NCI-H128 (cell line): Measurements from ENCODE around the gene FIBCD1.

Source experiments
- DNase-seq: peaks from one replicate; lab custom pipeline; 2025; ENCODE audit not compliant: unreplicated experiment; lab: John Stamatoyannopoulos, UW

Gene FIBCD1

DNA sequence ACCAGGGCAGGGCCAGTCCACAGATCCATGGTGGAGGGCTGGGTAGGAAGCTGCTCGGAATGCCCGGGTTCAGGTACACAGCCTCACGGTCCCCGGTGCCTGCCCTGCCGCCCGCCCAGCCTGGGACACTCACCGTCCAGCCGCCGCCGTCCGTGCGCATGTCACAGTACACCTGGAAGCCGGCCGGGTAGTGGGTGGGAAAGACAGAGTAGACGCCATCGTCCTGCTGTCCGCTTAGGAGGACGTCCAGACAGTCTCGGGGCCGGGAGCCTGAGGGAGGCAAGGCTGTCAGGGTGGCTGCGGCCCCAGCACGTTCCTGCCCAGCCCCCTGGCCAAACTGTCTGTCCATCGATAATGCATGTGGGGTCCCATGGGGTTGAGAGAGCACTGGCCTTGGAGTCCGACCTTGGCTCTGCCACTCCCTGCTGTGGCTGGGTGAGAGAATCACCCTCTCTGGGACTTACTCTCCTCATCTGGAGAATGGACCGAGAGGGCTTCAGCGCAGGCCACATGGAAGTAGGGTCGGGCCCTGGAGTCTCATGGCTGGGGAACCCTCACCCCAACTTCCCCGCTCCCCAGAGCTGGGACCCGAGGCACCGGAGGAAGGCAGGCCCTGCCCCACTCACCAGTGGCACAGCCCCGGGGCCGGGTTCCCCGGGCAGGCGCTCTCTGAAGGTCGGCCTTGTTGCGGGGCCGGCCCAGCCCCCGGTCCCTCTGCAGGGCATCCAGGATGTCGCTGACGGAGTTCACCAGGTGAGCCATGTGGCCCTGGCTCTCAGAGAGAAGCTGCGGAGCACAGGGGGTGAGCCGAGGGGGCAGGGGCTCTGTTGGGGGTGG, 15.2 kb downstream of the FIBCD1 start:
- no peak for DNase-seq

DNA sequence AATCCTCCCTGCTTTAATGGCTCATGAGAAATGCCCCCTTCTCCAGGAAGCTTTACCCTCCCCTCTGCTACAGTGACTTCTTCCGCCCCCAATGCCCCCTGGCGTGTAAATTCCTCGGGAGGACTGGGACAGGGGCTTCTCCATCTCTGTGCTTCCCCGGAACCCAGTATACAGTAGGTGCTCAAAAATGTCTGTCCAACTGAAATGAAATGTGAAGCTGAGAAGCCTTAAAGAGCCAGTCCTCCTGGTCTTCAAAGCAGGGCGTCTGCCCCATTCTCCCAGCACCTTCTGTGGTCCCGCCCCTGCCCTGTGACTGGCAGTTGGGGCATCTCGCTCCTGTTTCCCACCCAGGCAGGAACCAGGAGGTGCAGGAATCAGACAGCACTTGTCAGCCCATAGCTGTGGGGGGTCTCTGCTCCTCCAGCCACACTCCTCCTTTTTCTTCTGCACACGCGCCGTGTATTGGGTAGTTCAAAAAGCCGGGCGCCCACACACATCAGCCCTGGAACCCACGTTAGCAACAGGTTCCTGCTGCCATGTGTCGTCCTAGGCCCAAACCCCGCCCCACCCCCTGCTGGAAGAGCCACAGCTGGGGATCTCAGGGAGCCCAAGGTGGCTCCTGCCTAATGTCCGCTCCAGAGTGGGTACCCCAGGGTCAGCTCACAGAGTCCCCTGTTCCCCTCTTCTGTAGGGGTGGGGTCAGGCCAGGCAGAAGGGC, 16.0 kb downstream of the FIBCD1 start:
- no peak for DNase-seq

DNA sequence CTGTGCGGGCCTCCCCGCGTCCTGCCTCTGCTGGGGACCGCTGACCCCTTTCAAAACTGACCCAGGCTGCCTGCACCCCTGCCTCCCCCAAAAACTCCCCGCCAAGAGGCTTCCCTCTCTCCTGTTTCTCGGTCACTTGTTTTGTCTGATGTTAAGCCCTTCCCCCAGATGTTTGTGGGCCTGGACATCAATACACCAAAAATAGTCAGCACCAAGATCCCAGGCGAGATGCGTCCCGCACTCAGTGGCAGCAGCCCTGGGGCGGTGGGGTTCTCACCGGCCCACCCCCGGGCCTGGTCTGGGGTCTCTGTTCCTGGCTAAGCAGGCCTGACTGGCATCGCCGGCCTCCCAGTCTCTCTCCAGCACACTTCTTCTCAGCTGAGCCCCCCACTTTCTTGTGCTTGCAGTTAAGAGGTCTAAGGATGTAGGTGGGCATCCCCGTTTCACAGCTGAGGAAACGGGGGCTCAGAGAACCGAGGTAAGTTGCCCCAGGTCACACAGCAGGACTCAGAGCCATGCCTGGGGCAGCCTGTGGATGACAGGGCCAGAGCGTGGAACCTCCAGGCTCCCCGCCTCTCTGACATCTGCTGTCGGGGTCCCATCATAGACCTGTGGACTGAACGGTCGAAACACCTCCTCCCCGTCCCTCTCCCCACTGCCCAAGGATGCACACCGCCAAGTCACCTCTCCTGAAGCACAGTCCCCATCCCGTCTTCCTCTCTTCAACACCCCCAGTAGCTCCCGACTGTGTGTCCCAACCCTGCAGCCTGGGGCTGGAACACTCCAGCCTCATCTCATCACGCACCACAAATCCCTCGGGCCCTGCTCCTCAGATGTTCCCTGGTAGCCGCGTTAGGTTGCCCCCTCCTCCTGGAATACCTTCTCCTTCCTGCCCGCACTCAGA, 16.8 kb downstream of the FIBCD1 start:
- no peak for DNase-seq

DNA sequence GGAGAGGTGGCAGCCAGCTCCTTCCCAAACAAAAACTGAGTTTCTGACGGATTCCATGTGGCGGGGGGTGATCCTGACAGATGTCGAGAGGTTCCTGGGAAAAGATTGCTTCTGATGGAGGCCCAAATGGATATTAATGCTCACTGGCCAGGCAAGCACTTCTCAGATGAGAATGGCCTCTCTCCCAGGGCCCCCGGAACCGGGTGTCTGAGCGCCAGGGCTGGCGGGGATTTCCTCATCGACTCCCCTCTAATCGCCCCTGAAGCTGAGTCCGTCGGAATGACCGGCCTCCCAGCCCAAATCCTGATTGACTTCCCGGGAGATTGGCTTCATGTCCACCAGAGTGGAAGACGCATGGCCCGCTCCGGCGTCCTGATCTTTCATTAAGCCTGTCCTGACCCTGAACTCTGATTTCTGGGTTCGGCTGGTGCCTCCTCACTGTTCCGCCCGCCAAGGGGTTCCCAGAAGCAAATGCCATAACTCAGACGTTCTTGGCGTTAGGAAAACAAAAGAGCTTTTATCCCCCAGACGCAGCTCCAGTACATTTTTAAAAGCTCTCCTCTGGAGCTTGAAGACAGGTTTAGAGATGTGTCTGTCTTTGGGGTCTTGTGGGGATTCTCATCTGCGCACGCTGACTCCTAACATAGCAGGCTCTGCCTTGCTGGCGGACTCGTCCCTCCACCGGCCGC, 17.6 kb downstream of the FIBCD1 start:
- no peak for DNase-seq

DNA sequence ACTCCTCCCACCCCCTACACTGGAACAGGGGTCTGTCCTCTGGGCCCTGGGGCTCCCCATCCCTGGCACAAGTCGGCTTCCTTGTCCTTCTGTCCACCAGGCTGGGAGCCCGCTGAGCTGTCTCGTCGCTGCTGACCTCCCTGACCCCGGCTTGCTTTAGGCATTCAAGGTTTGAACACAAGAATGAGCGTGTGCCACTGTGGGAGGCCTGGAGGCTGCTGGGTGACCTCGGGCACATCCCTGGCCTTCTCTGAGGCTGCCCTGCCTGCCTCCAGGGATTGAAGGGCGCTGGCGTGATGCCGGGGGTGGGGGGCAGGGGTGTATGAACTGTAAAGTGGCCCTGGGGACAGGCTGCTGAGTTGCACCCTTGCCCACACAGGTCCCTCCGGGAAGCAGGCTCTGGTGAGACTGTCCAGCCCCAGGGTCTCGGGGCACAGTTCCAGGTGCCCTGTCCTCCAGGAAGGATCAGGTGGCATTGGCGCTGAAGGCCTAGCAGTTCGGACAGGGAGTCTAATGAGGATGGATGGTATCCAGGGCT, 18.2 kb downstream of the FIBCD1 start:
- no peak for DNase-seq

DNA sequence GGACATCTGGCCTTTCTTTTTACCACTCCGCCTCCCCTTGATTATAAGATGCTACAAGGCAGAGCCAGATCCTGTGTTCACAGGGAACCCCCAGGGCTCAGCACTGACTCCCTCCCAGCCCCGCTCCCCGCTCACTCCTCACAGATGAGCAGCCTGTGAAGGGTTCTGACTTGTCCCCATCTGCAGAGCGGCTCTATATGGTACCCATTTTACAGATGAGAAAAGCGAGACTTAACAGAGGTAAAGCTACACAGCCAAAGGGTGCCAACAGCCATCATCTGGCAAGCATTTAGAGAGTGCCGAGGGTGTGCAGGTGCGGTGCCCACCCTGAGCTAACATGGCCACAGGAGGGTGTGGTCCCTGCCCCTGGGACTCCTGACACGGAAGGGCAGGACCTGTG, 18.8 kb downstream of the FIBCD1 start:
- no peak for DNase-seq

DNA sequence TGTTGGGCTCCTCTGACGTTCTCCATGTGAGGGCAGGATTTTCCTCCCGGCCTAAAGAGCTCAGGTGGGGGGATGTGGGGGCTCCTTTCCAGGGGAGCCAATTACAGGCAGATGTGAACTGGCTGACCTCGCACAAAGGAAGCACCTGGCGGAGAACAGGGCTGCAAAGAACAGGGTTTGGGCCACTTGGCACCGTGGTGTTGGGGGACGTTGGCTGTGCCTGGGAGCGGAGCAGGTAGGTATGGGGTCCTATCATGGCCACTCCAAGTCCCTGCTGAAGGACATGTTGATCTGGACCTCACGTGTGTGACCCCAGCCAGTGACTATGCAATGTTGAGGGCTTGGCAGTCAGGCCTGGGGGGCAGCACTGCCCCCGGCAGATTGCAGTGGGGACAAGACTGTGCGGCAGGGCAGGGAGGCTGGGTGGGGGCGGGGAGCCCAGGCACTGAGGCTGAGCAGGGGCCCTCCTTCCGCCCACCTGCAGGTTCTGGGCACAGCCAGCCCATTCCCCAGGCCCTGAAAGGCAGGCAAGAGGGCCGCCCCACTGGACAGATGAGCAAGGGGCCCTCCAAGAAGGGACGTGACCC, 19.4 kb downstream of the FIBCD1 start:
- DNase-seq, result no peak

DNA sequence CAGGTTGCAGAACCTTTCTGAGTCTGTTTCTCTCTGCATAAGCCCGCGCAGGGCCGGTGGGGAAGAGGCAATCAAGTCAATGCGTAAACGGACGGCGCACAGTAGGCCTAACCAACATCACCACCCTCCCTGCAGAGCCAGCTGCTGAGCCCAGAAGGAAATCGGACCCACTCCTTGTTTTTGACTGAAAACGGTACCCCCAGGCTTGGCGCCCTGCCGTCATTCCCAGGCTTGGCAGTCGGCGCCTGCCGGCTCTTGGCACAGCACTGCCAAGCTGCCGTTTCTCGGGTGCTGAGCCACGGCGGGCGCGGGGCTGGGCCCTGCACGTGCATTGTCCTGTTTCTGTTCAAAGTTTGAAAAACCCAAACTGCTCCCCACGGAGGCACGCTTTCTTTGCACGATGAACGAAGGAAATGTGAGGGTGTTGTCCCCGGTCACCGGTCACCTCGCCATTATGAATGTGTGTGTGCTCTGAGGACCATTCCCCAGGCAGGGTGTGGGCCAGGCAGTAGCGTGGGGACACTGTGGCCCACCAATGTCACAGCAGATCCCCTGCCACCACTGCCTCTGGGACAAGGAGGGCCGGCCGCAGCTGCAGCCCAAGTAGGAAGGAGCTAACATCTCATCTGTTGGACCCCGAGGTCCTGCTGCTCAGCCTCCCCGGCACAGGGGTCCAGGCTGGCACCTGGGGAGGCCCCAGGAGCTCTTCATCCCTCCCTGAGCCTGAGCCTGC, 20.1 kb downstream of the FIBCD1 start:
- DNase-seq, result no peak

DNA sequence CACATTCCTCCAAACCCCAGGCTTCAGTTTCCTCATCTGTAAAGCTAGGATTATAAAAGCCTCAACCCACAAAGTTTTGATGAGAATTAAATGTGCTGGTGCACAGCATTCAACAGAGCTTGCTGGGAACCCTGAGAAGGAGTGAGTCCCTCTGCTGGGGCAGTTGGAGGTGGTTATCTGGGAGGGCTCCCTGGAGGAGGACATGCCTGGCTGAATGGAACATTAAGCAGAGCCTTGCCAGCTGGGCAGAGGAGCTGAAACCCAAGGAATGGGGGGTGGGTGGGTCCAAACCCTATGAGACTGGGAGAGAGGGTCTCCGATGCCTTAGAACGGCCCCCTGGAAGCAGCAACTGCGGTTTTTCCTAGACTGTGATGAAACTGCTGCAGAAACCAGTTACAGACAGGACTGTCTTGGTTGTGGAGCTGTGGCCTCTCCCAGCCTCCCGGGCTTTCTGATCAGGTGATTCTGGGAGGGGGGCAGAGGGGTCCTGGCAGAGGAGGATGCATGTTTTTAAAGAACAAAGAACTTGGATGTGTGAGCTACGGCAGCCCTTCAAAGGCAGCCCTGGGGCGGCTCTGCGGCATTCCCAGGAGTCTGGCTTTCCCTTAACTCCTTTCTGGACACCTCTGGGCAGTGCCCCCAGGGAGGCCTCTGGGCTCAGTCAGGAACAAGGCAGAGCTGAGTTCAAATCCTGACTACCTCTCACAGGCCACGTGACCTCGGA, 20.8 kb downstream of the FIBCD1 start:
- no peak for DNase-seq

DNA sequence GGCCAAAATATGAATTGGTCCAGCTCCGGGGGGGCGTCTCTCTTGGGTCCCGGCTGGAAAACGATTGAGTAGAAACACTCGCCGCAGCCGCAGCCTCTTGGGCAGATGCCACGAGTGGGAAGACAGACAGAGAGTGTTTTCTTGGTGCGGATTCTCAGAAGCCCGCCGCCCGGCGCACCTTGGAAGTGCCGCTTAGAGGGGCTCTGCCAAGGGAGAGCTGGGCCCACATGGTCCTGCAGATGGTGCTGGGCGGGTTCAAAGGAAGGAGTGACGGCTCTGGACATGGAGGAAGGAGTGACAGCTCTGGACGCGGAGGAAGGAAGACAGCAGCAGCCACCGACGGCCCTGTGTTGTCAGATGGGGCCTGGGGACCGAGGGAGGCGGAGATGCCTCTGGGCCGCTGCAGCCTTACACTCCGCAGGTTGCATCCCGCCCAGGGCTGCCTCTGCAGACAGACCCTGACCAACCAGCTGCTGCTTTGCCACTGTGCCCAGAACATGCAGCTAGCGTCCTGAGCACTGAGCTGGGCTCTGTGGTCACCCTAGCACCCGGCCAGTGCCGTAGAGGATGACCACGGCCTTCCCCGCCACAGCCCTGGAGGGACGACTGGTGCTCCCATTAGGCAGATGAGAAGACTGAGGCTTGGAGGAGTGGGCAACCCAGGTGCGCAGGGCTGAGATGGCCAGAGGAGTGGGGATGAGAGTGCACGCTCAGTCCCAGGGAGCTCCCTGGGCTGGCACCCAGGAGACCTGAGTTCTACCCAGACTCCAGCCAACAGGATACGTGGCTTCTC, 21.7 kb downstream of the FIBCD1 start:
- no peak for DNase-seq

DNA sequence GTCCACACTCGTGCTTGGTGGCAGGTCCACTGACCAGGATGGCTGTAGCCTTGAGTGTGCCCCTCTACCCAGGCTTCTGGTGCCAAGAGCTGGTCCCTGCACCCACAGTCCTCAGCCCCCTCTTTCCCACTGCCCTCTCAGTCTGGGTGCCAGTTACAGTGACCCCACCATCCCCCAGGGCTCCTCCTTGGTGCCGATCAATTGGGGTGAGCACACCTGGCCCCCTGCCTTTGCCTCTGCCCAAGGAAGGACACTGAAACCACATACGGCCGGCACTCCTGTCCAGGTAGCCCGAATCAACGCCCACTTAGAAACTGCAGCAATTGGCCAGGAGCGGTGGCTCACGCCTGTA, 24.0 kb downstream of the FIBCD1 start:
- no peak for DNase-seq

DNA sequence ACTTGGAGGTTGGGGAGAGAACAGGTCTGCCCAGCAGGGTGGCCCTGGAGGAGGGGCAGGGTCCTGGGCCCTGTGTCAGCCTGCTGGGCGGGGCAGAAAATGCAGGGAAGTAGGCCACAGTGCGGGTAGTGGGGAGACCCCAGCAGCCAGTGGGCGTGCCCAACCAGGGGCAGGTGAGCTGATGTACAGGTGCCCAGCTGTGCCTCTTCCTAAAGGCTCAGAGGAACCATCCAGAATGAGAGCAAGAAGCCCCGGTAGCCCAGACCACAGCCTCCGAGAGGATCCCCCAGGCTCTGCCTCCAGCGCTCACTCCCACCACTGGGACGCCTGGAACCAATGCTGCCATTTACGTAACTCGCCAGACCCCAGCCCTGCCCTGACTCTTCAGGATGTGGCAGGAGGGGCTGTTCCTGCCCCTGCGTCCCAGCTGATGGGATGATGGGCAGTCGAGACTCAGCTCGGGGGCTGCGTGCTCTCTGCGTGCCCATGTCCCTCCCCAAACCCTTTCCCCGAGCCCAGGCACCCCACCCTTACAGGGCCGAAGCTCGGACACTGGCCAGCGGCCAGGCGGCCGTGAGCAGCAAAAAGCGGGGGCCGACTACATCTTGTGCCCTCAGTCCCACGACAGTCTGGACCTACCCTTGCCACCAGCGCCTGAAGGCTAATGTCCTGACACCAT, 24.5 kb downstream of the FIBCD1 start:
- no peak for DNase-seq

DNA sequence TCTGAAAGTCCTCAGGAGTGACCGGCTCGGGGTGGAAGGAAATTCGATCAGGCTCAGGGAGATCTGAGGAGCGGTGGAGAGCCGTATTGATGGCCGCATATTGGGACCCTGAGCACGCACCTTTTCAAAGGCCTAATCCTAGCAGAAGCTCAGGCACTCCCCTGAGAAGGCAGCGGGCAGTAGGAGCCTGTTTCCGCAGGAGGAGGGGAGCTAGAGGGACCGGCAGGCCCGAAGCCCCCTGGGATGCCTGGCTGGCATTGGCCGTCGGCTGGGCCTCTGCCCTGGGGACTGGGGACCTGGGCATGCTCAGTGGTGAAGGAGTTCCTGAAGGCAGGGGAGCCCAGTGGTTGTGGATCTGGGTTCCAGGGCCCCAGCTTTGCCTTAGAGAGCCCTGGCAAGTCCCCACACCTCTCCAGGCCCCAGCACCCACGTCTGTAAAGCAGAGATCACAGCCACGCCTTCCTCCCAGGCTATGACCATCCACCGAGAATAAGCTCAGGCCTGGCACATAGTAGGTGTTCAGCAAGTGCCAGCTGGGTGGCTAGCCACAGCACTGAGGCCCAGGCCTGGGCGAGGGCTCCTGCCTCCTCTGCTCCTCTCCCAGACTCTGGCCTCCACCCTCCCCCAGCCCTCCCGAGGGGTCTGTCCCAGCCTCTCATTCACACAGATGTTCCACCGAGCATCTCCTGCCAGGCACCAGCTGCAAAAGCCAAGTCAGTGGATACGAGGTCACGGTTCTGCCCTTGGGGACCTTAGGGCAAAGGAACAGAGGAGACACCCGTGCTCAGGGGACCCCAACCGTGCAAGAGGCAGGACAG, 25.2 kb downstream of the FIBCD1 start:
- DNase-seq, result no peak

DNA sequence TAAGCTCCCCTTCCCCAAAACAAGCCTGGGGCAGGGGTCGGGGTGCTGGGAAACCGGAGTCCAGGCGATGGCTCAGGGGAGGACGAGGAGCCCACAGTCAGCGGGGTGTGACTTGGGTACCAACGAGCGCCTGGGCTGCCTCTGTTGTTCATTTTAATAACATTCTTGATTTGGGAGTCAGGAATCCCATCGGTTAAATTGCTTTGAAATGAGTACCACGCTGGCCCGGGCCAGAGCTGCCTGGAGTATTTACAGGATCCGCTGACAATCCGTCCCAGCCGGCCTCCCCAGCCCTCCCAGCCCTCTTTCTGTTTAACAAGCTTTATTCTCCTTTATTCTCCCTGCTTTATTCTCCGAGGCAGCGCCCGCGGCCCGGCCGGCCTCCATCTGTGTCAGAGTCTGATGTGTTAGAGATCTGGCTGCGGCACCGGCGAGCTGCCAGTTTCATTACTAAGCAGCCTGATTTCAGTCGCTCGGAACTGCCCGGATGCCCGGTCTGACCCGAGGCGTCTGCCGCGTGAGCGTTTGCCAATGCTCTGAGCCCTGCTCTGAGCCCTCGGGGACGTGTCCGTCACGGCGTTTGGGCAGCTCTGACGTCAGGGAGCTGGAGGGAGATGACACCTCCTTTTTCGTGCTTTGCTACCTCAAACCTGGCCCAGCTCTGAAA, 26.0 kb downstream of the FIBCD1 start:
- DNase-seq, result no peak

DNA sequence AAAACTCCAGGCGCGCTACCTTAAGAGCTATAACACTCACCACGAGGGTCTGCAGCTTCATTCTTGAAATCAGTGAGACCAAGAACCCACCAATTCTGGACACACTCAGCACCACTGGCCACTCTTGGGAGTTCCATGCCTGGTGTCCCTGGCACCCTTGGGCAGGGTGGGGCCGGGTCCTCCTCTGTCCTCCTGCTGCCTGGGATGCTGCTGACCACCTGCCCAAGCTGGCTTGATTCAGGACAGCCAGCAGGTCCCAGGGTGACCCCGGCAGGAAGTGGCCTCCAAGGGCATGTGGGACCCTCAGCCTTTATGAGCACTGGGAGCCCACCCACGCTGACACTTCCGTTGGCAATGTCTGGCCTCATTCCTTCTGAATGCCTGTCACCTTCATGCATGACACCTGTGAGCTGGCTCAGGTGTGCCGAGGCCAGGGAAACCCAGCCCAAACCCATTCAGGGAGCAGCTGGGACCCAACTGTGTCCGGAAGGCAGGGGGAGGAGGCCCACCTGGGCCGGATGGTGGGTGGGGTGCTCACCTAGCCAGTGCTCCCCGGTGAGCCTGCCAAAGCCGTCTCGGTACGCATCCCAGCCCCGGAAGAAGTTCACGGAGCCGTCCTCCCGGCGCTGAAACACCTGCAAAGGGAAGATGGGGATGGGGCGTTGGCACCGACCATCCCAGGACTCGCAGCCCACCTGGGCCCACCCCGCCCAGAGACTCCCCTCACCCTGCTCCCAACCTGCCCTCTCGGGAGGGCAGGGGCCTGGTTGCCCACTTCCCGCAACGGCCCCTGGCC, 27.6 kb downstream of the FIBCD1 start:
- no peak for DNase-seq
